ENCODE data around the gene VWA2. TPM values are rescaled to one million over a fixed set of nuclear protein-coding genes. Genes with fewer than 3 reads are reported as not detected.

The VWA2 gene
- total and polyA plus RNA-seq, 4 donors = 1.6 to 18.3 (median 8.4) TPM

GRCh38 chr10:114232561-114233176, 6.4 kb upstream of the VWA2 start:
- Histone ChIP-seq H3K4me3 (no peak overlapping the region), H3K4me1 (ENCODE audit: control insufficient read depth in 5 of 5, insufficient read depth in 5 of 5, low read length in 5 of 5) (peaks cover 0 to 6% (median 0%) of the 10 kb centered on the region in 5 donors), H3K27ac (ENCODE audit: low read depth in 1 of 2, low read length in 1 of 2) (no peak overlapping the region), H3K27me3 (ENCODE audit: control insufficient read depth in 3 of 3, insufficient read depth in 3 of 3, low read length in 2 of 3) (peaks cover 0 to 17% (median 0%) of the 10 kb centered on the region in 3 donors), H3K9ac (ENCODE audit: insufficient read depth in 1 of 2, low read length in 2 of 2) (no peak overlapping the region), H3K36me3 (ENCODE audit: control insufficient read depth in 4 of 4, insufficient read depth in 4 of 4, low read length in 4 of 4) (no peaks in the 10 kb centered on the region), H3K9me3 (ENCODE audit: control insufficient read depth in 4 of 4, insufficient read depth in 3 of 4, low read length in 3 of 4) (no peaks in the 10 kb centered on the region)
- TF ChIP-seq CTCF (IDR thresholded peaks at IDR 0.05; ENCODE audit: control extremely low read depth, extremely low read depth) = no peak
- 69 to 74% methylated on average over 4 of the region's 4 CpGs for WGBS, 2 donors
- ATAC-seq (ENCODE audit: insufficient read depth, low FRiP score) (no peak), DNase-seq (no peak)

GRCh38 chr10:114233482-114233881, 5.6 kb upstream of the VWA2 start:
- TF ChIP-seq CTCF (IDR thresholded peaks at IDR 0.05; ENCODE audit: control extremely low read depth, extremely low read depth) = no peak
- no peaks in the 10 kb centered on the region for H3K9me3 ChIP-seq (ENCODE audit: control insufficient read depth in 4 of 4, insufficient read depth in 3 of 4, low read length in 3 of 4)

GRCh38 chr10:114234132-114234531, 4.9 kb upstream of the VWA2 start:
- peaks cover 0 to 6% (median 0%) of the 10 kb centered on the region in 5 donors for H3K4me1 ChIP-seq (ENCODE audit: control insufficient read depth in 5 of 5, insufficient read depth in 5 of 5, low read length in 5 of 5)
- H3K4me3 ChIP-seq = no peak overlapping the region
- ATAC-seq (ENCODE audit: insufficient read depth, low FRiP score) (no peak), DNase-seq (no peak)
- H3K9ac ChIP-seq (ENCODE audit: insufficient read depth in 1 of 2, low read length in 2 of 2) = no peak overlapping the region
- no peaks in the 10 kb centered on the region for H3K9me3 ChIP-seq (ENCODE audit: control insufficient read depth in 4 of 4, insufficient read depth in 3 of 4, low read length in 3 of 4)
- peaks cover 0 to 32% (median 11%) of the 10 kb centered on the region in 3 donors for H3K27me3 ChIP-seq (ENCODE audit: control insufficient read depth in 3 of 3, insufficient read depth in 3 of 3, low read length in 2 of 3)
- H3K36me3 ChIP-seq (ENCODE audit: control insufficient read depth in 4 of 4, insufficient read depth in 4 of 4, low read length in 4 of 4) = no peaks in the 10 kb centered on the region
- no peak for TF ChIP-seq CTCF (IDR thresholded peaks at IDR 0.05; ENCODE audit: control extremely low read depth, extremely low read depth)
- no peak overlapping the region for H3K27ac ChIP-seq (ENCODE audit: low read depth in 1 of 2, low read length in 1 of 2)

More at GRCh38 chr10:114233482-114233881, 5.6 kb upstream of the VWA2 start:
- no peaks in the 10 kb centered on the region for H3K36me3 ChIP-seq (ENCODE audit: control insufficient read depth in 4 of 4, insufficient read depth in 4 of 4, low read length in 4 of 4)
- H3K27me3 ChIP-seq (ENCODE audit: control insufficient read depth in 3 of 3, insufficient read depth in 3 of 3, low read length in 2 of 3) = peaks cover 0 to 25% (median 6%) of the 10 kb centered on the region in 3 donors
- WGBS, 2 donors = 68 to 73% methylated on average over 6 of the region's 6 CpGs
- H3K9ac ChIP-seq (ENCODE audit: insufficient read depth in 1 of 2, low read length in 2 of 2) = no peak overlapping the region
- no peak for ATAC-seq (ENCODE audit: insufficient read depth, low FRiP score)
- no peak overlapping the region for H3K27ac ChIP-seq (ENCODE audit: low read depth in 1 of 2, low read length in 1 of 2)
- H3K4me3 ChIP-seq = no peak overlapping the region
- no peak for DNase-seq
- H3K4me1 ChIP-seq (ENCODE audit: control insufficient read depth in 5 of 5, insufficient read depth in 5 of 5, low read length in 5 of 5) = peaks cover 0 to 6% (median 0%) of the 10 kb centered on the region in 5 donors

- Histone ChIP-seq H3K27ac (ENCODE audit: low read depth in 1 of 2, low read length in 1 of 2) (peak overlapping the region in 1 of 2 donors; percentile 82), H3K27me3 (ENCODE audit: control insufficient read depth in 3 of 3, insufficient read depth in 3 of 3, low read length in 2 of 3) (peaks cover 0 to 54% (median 36%) of the 10 kb centered on the region in 3 donors), H3K9me3 (ENCODE audit: control insufficient read depth in 4 of 4, insufficient read depth in 3 of 4, low read length in 3 of 4) (peaks cover 0 to 3% (median 0%) of the 10 kb centered on the region in 4 donors), H3K36me3 (ENCODE audit: control insufficient read depth in 4 of 4, insufficient read depth in 4 of 4, low read length in 4 of 4) (no peaks in the 10 kb centered on the region), H3K9ac (ENCODE audit: insufficient read depth in 1 of 2, low read length in 2 of 2) (peak overlapping the region in 1 of 2 donors; percentile 17), H3K4me1 (ENCODE audit: control insufficient read depth in 5 of 5, insufficient read depth in 5 of 5, low read length in 5 of 5) (peaks cover 0 to 15% (median 0%) of the 10 kb centered on the region in 5 donors), H3K4me3 (peak overlapping the region; percentile 46)
- TF ChIP-seq CTCF (IDR thresholded peaks at IDR 0.05; ENCODE audit: control extremely low read depth, extremely low read depth) = no peak
- no peak for DNase-seq
- ATAC-seq (ENCODE audit: insufficient read depth, low FRiP score) = peak; percentile 7
- 45 to 60% methylated on average over 11 of the region's 11 CpGs for WGBS, 2 donors
Observed at GRCh38 chr10:114239994-114240345, 916 bp downstream of the VWA2 start.
